ENCODE measurements around the gene TMEM126A. TPM values are rescaled to one million over a fixed set of nuclear protein-coding genes. Genes with fewer than 3 reads are reported as not detected.

Gene TMEM126A
- total and polyA plus RNA-seq, 2 experiments from 2014 or later = 48.0 to 58.0 TPM

DNA sequence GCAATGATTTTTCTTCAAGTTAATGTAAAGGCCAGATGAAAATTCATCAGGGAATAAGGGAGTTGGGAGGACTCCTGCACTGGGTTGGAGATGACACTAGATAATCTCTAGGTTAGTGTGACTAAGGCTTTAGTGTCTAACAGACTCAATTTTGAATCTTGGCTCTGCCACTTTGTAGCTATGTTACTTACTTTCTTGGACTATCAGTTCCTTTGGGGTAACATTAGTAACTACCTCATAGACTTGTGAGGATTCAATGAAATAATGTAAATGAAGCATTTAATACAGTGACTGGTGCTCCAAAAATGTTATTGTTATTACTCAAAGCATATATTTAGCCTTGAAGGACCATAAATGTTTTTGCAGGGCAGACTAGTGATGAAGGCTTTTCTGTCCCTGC, 47.8 kb downstream of the TMEM126A start:
- no peak overlapping the region for H2AFZ ChIP-seq

DNA sequence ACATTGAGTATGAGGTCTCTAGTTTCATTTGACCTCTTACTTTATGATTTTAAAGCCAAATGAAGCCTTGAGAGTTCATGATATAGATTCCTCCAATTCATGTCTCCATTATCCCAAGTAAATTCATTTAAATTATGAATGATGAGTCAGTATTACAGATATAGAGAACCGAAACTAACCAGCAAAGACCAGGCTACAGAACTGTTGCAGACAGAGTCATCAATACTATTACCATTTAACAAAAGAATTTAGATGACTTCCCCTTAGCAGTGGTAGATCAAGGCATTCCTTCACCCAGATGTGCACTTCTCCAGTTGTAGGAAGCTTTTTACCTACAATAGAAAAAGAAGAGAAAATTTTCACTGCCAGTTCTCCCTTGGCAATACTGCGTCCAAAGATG, 50.0 kb downstream of the TMEM126A start:
- H2AFZ ChIP-seq = no peak overlapping the region
- H3K9me2 ChIP-seq (replicated peaks; ENCODE audit: insufficient read depth) = no peaks in the 10 kb centered on the region
- H3K27ac ChIP-seq = no peak overlapping the region
- no peak overlapping the region for H3K4me2 ChIP-seq
- no peaks in the 10 kb centered on the region for H3K9me3 ChIP-seq (ENCODE audit: low read depth)
- H3K36me3 ChIP-seq (replicated peaks; ENCODE audit: insufficient read depth, low read depth) = no peaks in the 10 kb centered on the region
- no peak overlapping the region for H3K4me3 ChIP-seq
- TF ChIP-seq EZH2phosphoT487 (IDR thresholded peaks at IDR 0.05; ENCODE audit: low read depth, severe bottlenecking, unreplicated experiment) (no peak), EZH2 (IDR thresholded peaks at IDR 0.05; ENCODE audit: borderline replicate concordance) (no peak), CTCF (IDR thresholded peaks at IDR 0.05; ENCODE audit: poor library complexity) (no peak)
- H4K20me1 ChIP-seq (ENCODE audit: insufficient read depth, poor library complexity, severe bottlenecking) = no peaks in the 10 kb centered on the region
- H3K79me2 ChIP-seq = no peaks in the 10 kb centered on the region
- H3K4me1 ChIP-seq (ENCODE audit: insufficient read depth) = no peaks in the 10 kb centered on the region
- H3K27me3 ChIP-seq = no peaks in the 10 kb centered on the region
- no peak for DNase-seq (ENCODE audit: low spot score)
- WGBS (ENCODE audit: low lambda C conversion rate, missing lambda C conversion rate) = 92% methylated on average over 2 of the region's 2 CpGs

More for the DNA sequence above, 47.8 kb downstream of the TMEM126A start:
- Histone ChIP-seq H3K9me2 (replicated peaks; ENCODE audit: insufficient read depth) (no peaks in the 10 kb centered on the region), H3K4me3 (no peak overlapping the region), H3K4me2 (no peak overlapping the region), H4K20me1 (ENCODE audit: insufficient read depth, poor library complexity, severe bottlenecking) (no peaks in the 10 kb centered on the region), H3K27me3 (no peaks in the 10 kb centered on the region), H3K36me3 (replicated peaks; ENCODE audit: insufficient read depth, low read depth) (no peaks in the 10 kb centered on the region), H3K27ac (no peak overlapping the region), H3K79me2 (no peaks in the 10 kb centered on the region), H3K4me1 (ENCODE audit: insufficient read depth) (no peaks in the 10 kb centered on the region), H3K9me3 (ENCODE audit: low read depth) (no peaks in the 10 kb centered on the region)
- no peak for DNase-seq (ENCODE audit: low spot score)
- TF ChIP-seq EZH2 (IDR thresholded peaks at IDR 0.05; ENCODE audit: borderline replicate concordance) (no peak), EZH2phosphoT487 (IDR thresholded peaks at IDR 0.05; ENCODE audit: low read depth, severe bottlenecking, unreplicated experiment) (no peak), CTCF (IDR thresholded peaks at IDR 0.05; ENCODE audit: poor library complexity) (no peak)

DNA sequence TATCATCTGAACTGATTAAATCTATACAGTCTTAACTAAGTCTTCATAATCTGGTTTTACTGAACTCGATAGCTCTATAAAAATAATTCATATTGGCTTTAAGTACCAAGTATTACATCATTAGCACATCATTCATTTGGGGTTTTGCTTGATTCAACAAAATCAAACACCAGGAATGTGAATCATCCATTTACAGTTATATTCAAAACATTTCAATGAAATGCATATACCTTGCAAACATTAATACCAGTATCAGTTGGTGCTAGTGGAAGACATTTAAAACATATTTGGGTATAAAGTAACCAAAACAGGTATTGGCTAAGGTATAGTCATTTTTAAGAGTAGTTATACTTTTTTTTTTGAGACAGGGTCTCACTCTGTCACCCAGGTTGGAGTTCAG, 50.4 kb downstream of the TMEM126A start:
- H3K27ac ChIP-seq = no peak overlapping the region
- TF ChIP-seq EZH2phosphoT487 (IDR thresholded peaks at IDR 0.05; ENCODE audit: low read depth, severe bottlenecking, unreplicated experiment) (no peak), EZH2 (IDR thresholded peaks at IDR 0.05; ENCODE audit: borderline replicate concordance) (no peak), CTCF (IDR thresholded peaks at IDR 0.05; ENCODE audit: poor library complexity) (no peak)
- no peaks in the 10 kb centered on the region for H4K20me1 ChIP-seq (ENCODE audit: insufficient read depth, poor library complexity, severe bottlenecking)
- no peak overlapping the region for H3K4me2 ChIP-seq
- no peaks in the 10 kb centered on the region for H3K79me2 ChIP-seq
- no peak overlapping the region for H2AFZ ChIP-seq
- no peaks in the 10 kb centered on the region for H3K9me3 ChIP-seq (ENCODE audit: low read depth)
- WGBS (ENCODE audit: low lambda C conversion rate, missing lambda C conversion rate) = 79% methylated on average over 1 of the region's 1 CpG
- no peaks in the 10 kb centered on the region for H3K4me1 ChIP-seq (ENCODE audit: insufficient read depth)
- no peaks in the 10 kb centered on the region for H3K36me3 ChIP-seq (replicated peaks; ENCODE audit: insufficient read depth, low read depth)
- H3K27me3 ChIP-seq = no peaks in the 10 kb centered on the region
- no peak for DNase-seq (ENCODE audit: low spot score)
- no peaks in the 10 kb centered on the region for H3K9me2 ChIP-seq (replicated peaks; ENCODE audit: insufficient read depth)
- no peak overlapping the region for H3K4me3 ChIP-seq

Measured in hepatocyte (in vitro differentiated cells).